AML-193 (cell line): ENCODE measurements around the gene TNS3.

Source experiments
- DNase-seq, 2 experiments: peaks; one replicate each; lab custom pipeline; 2025; lab: John Stamatoyannopoulos, UW

TNS3 gene

GRCh38 chr7:47258798-47259197, 323.1 kb downstream of the TNS3 start:
- DNase-seq = no peak

DNA sequence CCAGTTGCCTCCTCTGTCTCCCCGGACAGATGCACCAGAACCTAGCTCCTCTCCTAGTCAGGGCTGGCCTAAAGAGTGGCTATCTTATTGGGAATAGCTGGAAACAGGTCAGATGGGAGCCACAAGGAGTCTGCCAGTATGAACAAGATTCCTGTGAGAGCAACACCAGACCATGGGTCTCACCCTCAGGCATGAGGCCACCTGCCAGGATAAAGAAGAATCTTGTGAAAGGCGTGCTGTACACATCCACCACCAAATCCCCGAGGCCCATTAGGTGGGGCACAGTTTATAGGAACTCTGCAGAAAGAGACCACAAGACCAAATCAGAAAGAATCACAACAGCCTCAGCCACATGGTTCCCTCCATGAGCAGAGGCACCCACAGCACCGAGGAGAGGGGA, 325.9 kb downstream of the TNS3 start:
- no peak for DNase-seq

DNA sequence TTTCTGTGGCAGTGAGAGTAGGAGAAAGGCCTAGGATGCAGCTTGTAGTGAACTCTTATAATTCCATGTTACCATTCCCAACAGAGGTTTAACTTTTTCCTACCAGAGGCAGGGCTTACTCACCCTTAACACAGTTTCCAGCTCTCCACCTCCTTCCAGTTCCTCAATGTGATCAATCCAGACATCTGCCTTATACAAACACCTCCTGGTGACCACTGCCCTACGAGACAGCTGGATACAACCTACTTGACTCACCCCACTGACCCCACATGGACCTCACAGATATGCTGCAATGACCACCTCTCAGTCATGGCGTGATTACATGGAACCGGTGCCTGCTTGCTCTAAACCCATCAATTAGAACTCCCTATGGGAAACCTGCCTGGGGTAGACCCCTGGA, 326.5 kb downstream of the TNS3 start:
- no peak for DNase-seq

- DNase-seq = no peak
Measured at GRCh38 chr7:47255007-47255406, 326.9 kb downstream of the TNS3 start.

DNA sequence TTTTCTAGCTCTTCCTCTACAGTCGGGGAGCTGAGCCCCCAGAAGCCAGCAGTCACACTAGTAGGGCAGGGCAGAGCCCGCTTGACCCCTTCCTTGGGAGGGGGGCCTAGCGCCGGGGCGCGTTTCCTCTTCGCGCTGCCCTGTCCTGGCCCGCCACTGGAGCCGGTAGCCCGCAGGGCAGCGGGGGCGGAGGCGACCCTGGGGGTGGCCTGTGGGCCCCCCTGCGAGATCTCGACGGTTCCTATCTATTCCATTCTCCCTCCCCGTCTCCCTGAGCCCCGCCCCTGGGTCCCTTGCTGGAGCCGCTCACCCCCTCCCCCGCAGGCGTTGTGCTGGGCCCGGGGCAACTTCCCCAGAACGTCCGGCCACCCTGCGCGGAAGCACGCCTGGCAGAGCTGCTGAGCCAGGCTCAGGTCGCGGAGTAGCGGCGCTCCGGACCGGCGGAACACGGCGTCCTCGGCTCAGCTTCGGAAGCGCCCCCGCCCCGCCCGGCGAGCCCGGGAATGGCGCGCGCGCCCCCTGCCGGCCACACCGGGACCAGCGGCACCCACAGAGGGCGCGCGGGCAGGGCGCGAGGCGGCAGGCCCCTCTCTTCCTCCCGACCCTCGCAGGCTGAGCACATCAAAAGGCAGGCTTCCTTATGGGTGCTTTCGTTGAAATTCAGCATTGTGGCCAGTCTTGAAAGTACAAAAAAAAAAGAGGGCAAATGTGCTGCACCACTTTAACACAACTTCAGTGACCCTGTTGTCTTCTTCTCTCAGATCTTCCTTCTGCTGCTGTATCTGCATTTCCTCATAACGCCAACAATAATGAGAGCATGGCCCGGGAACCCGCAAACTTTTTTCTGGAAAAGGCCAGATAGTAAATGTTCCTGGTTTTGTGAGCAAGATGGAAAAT, 327.6 kb downstream of the TNS3 start:
- DNase-seq = no peak

- no peak for DNase-seq
Measured at GRCh38 chr7:47253650-47254080, 328.2 kb downstream of the TNS3 start.

DNA sequence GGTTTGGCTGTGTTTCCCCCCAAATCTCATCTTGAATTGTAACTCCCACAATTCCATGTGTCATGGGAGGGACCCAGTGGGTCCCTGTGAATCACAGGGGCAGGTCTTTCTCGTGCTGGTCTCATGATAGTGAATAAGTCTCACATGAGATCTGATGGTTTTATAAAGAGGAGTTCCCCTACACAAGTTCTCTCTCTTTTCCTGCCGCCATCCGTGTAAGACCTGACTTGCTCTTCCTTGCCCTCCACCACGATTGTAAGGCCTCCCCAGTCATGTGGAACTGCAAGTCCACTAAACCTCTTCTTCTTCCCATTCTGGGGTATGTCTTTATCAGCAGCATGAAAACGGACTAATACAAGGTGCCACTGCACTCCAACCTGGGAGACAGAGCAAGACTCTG, 329.2 kb downstream of the TNS3 start:
- no peak for DNase-seq

DNA sequence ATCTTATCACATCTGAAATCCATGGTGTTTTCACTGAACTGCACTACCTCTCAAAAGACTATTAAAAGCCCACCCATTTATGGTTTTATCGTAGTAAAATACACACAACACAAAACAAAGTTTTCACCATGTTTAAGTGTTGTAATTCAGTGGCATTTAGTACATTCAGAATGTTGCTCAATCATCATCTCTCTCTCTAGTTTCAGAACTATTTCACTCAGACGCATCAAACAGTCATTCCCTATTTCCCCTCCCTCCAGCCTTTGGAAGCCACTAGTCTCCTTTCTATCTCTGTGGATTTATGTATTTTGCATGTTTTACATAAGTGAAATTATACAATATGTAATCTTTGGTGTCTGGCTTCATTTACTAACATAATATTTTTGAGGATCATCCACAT, 332.6 kb downstream of the TNS3 start:
- DNase-seq = no peak

DNA sequence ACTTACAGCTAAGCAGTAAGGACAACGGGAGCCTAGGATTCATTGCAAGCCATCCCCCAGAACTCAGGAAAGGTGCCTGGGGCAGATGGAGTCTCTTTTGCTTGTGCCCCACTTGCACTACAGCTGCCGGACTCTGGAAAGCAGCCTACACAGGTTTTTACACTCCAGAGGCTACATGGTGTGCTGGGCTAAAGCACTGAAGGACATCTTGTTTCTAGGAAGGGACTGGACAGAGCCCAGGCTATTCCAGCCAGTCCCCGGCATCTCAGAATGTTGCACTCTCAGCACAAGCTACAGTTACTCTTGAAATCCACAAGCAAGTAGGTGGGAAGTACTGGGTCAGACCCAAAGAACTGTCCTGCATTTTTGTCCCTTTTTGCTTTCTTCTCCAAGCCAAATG, 333.1 kb downstream of the TNS3 start:
- DNase-seq = no peak

DNA sequence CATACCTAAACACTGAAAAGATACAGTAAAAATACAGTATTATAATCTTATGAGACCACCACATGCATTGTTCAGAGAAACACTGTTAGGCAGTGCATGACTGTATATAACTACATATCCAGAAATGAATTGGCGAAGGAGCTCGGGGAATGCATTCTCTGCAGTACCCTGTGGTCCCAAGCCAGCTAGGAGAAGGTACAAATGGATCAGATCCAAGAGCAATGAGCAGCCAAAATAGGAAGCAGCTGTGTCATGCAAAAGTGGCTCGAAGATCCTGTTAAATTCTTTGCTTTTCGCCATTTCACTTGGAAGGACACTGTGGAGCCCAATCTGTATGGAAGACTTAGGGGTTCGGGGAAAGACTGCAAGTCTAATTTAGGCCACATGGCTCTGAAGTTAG, 334.8 kb downstream of the TNS3 start:
- DNase-seq = no peak

DNA sequence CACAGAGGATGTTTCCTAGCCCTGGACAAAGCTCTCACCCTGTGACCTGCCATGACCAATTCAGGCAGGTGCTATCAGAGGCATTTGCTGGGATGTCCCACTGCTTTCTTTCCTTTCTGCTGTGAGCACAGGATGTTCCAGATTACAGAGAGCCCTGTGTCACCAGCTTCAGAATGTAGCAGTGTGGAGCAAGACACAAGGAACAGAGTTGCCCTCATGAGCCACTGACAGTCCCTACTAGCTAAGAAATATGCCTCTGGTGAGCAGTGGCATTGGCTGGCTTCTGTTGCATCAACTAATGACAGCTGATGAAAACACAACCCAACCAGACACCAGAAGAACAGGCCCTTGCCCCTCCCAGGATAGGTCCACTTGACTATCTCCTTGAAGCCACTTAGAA, 337.2 kb downstream of the TNS3 start:
- DNase-seq = no peak

- DNase-seq = no peak
Measured at GRCh38 chr7:47241112-47242065, 340.5 kb downstream of the TNS3 start.

GRCh38 chr7:47239931-47240421, 341.9 kb downstream of the TNS3 start:
- no peak for DNase-seq

GRCh38 chr7:47239034-47239433, 342.9 kb downstream of the TNS3 start:
- DNase-seq = no peak

GRCh38 chr7:47236480-47237129, 345.3 kb downstream of the TNS3 start:
- no peak for DNase-seq

DNA sequence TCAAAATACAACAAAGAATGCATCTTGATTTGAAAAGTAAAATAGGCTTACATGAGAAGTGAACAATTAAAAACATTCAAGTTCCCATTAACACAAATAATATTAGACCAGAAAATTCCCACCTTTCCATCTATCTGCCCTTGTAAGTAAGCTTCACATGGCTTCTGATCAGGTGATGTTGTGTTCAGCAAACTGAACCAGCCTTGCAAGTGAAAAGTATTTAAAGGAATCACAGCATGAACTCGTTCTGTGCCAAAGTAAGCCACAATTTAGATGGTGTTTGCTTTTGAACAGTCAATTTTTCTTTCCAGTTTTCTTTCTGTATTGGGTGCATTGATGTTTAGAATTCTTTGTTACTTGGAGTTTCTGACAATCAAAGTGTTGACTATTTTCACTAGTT, 347.9 kb downstream of the TNS3 start:
- DNase-seq = no peak

GRCh38 chr7:47232751-47233412, 349.0 kb downstream of the TNS3 start:
- DNase-seq = no peak

DNA sequence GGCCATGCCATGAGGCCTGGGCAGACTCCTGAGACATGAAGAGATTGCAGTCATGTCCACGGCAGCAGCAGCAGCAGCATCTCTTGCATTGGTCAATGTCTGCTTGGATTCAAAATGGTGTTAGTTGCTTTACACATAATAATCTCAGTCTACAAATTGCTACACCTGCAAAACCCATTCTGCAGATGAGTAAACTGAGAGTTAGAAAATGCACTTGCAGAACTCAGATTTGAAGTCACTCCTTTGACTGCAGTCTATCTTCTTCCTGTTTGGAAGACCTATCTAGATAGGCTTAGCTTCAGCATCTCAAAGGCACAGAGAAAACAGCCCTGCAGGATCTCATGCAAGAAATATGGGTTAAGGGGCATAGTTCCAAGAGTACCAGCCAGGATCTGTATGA, 350.3 kb downstream of the TNS3 start:
- no peak for DNase-seq

GRCh38 chr7:47231032-47231431, 350.9 kb downstream of the TNS3 start:
- DNase-seq = no peak

- DNase-seq = no peak
Measured at GRCh38 chr7:47228386-47229014, 353.4 kb downstream of the TNS3 start.

- no peak for DNase-seq
Measured at GRCh38 chr7:47227762-47228177, 354.1 kb downstream of the TNS3 start.
